GM13977 (cell line): ENCODE data around the gene TECPR2.

Source experiments
- DNase-seq: peaks from one replicate; pipeline ENCODE4 v3.0.0; 2012; ENCODE audit warnings: low spot score
- CTCF ChIP-seq: IDR thresholded peaks from 2 replicates; pipeline ENCODE4 v1.5.1; 2012; ENCODE audit warnings: mild to moderate bottlenecking, control low read depth; ENCODE audit not compliant: insufficient read depth; ENCODE audit errors: extremely low read depth, missing control alignments
- in situ Hi-C: fragments of 300-500 bp; cut with MboI; formaldehyde crosslinking; loops from one replicate; pipeline ENCODE4 v1.12.0; 2022; ENCODE audit warnings: low sequenced_read_pairs, low pct_unique_long_range_greater_than_20kb, mixed read lengths, inconsistent platforms; ENCODE audit not compliant: unreplicated experiment

The TECPR2 gene

DNA sequence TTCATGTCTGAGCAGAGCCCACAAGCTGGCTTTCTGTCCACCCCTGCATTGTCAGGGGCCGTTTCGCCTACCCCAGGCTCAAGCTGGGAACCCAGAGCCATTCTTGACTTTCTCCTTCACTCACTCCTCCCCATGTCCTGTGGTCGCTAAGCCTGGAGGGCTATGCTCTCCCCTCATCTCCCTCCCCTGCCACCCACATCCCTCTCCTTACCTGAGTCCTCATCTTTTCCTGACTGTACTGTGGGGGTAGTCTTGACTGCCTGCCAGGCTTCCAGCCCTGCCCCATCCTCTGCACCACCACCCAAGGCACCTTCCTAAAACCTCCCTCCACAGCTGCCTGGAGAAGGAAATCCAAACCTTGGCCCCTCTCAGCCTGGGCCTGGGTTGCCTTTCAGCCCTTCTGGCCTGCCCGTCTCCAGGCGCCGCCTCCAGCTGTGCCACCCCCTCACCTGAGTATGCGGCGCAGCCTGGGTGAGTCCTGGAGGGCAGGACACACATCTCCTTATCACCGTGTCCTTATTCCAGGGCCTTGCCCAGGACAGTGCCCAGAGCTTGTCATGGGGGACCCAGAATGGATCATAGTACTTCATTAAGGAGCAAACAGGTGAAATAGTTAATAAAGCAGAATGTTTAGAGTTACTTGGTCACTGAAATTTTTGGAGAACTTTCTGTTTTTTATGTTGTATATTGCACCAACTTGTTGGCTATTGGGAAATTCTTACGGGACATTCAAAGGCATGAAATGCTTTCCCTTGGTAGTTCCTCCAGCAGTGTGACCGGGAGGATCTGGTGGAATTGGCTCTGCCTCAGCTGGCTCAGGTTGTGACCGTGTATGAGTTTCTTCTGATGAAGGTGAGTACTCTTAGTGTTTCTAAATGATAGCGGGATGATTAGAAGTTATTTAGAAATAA lies 28.7 kb upstream of the TECPR2 start:
- TF ChIP-seq CTCF = no peak
- in situ Hi-C loops = no loop called here

GRCh38 chr14:102335163-102335562 lies 27.6 kb upstream of the TECPR2 start:
- in situ Hi-C loops = no loop called here
- DNase-seq = no peak
- no peak for TF ChIP-seq CTCF

More for the DNA sequence above, 28.7 kb upstream of the TECPR2 start:
- no peak for DNase-seq

- in situ Hi-C loops = no loop called here
- no peak for TF ChIP-seq CTCF
Measured at GRCh38 chr14:102338724-102339123, 24.0 kb upstream of the TECPR2 start.

GRCh38 chr14:102341566-102341965 lies 21.2 kb upstream of the TECPR2 start:
- DNase-seq = no peak
- TF ChIP-seq CTCF = no peak
- in situ Hi-C loops = no loop called here

More at GRCh38 chr14:102338724-102339123, 24.0 kb upstream of the TECPR2 start:
- DNase-seq = no peak

DNA sequence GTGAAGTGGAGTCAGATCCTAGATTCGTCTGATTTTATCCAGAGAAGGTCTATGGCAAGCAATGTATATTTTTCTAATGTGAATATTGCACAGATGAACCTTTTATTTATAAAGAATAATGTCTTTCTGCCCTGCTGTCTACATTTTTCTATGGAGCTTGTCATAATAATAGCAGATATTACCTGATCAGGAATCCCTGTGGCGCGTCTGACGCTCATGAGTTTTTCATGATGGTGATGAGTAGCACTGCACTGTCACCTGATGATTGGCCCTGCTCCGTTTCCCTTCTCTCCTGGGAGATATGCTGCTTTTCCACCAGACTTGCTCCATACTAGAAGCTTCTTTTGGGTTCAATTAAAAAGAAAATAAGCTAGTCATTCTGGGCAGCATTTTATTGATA lies 20.5 kb upstream of the TECPR2 start:
- DNase-seq = no peak
- in situ Hi-C loops = no loop called here

DNA sequence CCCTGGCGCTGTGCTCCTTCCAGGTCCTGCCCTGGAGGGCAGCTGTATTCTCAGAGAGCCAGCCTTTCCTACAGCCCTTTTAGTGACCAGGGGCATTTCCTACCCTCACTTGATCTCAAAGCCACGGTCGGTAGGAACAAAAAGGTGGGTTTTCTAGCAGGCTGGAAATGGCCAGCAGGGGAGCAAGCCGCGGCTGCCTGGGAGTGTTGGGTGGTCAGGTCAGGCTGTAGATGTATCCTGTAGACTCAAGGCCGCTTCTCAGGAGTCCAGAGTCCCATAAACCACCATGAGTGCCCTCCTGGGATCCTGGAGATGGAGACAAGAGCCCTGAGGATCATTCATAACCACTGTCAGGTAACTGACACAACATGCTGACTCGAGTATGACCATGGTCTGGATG lies 18.7 kb upstream of the TECPR2 start:
- TF ChIP-seq CTCF = no peak
- in situ Hi-C loops = no loop called here
- DNase-seq = no peak

More for the DNA sequence above, 20.5 kb upstream of the TECPR2 start:
- TF ChIP-seq CTCF = no peak

- no peak for TF ChIP-seq CTCF
- in situ Hi-C loops = no loop called here
- DNase-seq = no peak
Measured at GRCh38 chr14:102344485-102344884, 18.3 kb upstream of the TECPR2 start.
